HL-60/S4 treated with retinoic acid at 250 ng/mL for 4 days and 3 days (cell line): ENCODE results near the gene LIMS3.
"Not testable (repeated sequence)": the region's sequence is repeated elsewhere in the genome, so short reads cannot be mapped to it uniquely, and the experiment has no call there.

Source experiments
- in situ Hi-C: fragments of 300-500 bp; cut with MboI; formaldehyde crosslinking; loops from 2 replicates; pipeline ENCODE4 v1.7.0; 2022; ENCODE audit warnings: low sequenced_read_pairs

LIMS3 gene

GRCh38 chr2:109898462-109899336 is at the start of gene LIMS3:
Gene LIMS3 (plus strand): TSS chr2:109898688. CDS start chr2:109898729, 41 bp downstream.
- in situ Hi-C loops = not testable (repeated sequence)

DNA sequence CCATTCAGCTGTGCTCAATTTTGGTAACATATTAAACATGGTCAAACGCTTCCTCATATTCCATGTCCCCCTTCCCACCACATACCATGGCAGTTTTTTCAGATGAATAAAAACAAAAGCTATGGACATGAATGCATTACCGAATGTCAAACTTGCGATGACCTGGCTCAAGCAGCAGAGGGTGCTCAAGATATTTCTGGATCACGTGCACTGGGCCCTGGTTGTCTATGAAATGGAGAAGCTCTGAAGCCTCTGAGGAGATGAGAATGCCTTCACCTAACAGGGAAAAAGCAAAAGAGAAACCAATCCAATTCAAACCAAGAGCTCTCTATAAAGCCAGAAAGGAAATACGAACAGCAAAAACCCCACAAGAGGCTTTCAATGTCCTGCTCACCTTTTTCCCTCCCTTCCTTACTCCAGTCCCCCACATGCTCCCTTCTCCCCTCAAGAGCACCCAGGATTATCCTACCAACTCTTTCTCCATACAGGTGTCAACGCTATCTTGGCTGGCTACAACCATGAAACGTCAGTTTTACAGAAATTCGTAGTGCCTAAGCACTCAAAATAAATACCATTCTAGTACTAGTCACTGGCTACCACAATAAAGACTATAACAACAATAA is 27.2 kb upstream of the LIMS3 start:
- in situ Hi-C loops = not testable (repeated sequence)

DNA sequence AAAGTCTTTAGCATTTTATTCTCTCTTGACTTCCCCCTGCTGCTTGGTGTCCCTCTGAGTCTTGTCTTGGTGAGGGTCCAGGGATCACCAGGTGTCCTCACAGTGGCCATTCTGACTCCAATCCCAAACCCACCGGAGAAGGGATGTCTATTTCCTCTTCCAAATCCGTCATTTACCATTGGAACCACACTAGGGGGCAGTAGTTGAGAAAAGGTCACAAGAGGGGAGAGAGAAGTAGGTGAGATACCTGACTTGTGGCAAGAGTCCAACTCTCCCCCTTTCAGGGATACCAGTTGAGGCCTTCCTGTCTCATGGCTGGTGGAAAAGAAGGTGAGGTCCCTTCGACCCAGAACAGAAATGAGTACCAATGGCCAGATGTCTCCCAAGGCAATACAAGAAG is 21.9 kb upstream of the LIMS3 start:
- in situ Hi-C loops = not testable (repeated sequence)

DNA sequence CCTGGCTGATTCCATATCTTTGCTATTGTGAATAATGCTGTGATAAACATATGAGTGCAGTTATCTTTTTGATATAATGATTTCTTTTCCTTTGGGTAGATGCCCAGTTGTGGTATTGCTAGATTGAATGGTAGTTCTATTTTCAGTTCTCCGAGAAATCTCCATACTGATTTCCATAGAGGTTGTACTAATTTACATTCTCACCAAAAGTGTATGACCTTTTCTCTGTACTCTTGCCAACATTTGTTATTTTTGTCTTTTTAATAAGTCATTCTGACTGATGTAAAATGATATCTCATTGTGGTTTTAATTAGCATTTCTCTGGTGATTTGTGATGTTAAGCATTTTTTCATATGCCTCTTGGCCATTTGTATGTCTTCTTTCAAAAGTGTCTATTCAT is 16.4 kb upstream of the LIMS3 start:
- in situ Hi-C loops = not testable (repeated sequence)

GRCh38 chr2:109888414-109888813 is 10.1 kb upstream of the LIMS3 start:
- in situ Hi-C loops = not testable (repeated sequence)

DNA sequence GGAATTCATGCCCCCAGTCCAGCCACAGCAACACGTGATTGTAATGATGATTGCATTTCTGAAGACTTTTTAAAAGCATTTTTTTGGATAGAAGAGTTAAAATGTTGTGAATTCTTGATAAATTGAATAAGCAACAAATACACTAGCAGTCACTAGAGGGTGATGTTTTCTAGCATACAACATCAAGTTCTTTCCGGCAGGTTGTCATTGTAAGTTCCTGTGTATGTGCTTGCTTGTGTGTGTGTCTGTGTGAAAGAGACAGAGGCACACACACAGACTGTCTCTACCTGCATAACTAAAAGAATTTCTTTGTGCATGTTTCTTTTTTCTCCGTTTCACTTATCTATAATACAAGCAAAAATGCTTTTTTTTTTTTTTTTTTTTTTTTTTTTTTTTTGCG is 8.6 kb upstream of the LIMS3 start:
- in situ Hi-C loops = not testable (repeated sequence)

GRCh38 chr2:109891024-109891423 is 7.5 kb upstream of the LIMS3 start:
- in situ Hi-C loops = not testable (repeated sequence)

DNA sequence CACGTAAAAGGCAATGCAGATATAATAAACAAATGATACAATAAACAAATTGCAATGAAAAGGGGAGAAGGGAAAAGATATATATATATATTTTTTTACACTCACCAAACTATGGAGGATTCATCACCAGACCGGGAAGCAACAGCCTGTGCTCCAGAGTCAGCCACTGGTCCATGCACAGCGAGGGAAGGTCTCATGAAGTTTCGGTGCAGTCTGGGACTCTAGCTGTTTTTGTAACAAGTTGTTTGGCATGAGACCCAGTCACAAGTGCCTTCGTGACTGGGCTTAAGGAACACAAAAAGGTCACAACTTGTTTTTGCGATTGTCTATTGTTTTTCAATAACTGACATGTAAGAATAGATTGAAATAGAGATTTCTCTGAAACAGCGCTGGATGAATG is 4.8 kb upstream of the LIMS3 start:
- in situ Hi-C loops = not testable (repeated sequence)

GRCh38 chr2:109894141-109894540 is 4.3 kb upstream of the LIMS3 start:
- in situ Hi-C loops = not testable (repeated sequence)

DNA sequence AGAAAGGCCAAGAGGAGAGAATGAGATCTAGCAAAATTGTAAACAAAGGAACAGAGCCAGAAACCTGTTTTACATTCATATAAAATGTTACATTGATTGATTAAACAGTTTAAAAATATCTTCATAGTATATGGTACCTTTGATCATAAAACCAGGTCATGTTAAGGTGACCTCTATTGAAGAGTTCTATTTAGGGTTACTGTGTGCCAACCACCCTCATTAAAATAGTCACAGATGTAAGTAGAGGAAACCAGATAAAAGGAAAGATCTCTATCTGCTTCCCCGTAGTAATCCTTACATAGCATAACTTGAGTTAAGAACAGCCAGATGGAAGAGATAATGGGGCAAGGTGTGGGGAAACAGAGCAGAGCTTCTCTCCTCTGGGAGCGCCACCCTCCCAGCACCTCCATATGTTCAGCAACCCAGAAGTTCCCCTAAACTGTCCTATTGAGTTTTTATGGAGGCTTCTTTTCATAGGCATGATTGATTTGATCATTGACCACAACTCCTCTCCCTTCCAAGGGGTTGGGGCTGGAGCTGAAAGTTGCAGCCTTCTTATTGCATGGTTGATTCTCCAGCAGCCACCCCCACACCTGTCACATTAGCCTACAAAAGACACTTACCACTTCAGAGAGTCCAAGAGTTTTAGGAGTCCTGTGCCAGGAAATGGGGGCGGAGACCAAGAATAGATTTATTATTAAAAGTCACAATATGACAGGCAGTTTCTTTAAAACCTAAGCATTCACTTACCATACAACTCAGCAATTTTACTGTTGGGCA is 3.2 kb upstream of the LIMS3 start:
- in situ Hi-C loops = not testable (repeated sequence)

DNA sequence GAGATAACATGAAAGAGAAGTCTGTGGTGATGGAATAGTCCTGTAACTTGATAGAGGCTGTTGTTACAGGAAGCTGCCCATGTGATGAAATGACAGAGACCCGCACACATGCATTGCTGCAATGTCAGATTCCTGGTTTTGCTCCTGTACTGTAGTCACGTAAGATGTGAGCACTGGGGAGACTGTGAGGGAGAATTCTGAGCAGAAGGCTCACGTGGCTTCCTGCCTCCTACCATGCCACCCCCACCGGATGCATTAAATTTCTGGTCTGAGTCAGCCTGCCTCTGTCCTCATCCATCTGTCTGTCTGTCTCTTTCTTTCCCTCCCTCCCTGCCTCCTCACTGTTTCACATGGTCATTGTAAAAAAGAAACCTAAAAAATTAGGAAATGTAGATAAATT is 2.3 kb upstream of the LIMS3 start:
- in situ Hi-C loops = not testable (repeated sequence)

DNA sequence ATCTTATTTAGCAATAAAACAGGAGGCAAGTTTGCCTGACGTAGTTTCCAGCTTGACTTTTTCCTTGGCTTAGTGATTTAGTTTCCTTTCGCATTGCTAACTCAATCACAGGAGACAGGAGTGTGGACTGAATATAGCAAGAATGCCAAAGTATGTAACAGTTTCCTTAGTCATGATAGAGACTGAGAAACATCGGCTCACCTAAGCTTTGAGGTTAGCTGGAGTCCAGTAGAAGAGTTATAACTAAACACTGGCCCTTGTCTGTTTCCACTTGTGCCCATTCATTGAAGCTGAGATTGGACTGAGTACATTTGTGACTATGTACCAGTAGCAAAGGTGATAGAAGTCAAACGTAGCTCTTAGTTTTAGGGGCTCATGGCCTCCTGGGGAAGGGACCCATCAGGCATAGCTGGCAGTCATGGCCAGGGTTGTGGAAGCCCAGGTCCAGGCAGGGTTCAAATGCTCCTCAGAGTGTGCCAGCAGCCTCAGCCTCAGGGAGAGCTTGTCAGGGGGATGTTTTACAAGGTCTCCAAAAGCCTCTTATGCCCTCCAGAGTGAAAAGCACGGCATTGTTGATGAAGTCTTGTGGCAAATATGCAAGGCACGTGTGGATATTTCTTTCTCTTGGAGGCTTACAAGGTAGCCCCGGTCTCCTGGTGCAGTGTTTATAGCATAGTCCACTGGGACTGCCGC is 573 bp upstream of the LIMS3 start:
- in situ Hi-C loops = not testable (repeated sequence)

- in situ Hi-C loops = not testable (repeated sequence)
Observed at GRCh38 chr2:109905796-109906195, 7.3 kb downstream of the LIMS3 start.

- in situ Hi-C loops = not testable (repeated sequence)
Observed at GRCh38 chr2:109908626-109909025, 10.1 kb downstream of the LIMS3 start.

DNA sequence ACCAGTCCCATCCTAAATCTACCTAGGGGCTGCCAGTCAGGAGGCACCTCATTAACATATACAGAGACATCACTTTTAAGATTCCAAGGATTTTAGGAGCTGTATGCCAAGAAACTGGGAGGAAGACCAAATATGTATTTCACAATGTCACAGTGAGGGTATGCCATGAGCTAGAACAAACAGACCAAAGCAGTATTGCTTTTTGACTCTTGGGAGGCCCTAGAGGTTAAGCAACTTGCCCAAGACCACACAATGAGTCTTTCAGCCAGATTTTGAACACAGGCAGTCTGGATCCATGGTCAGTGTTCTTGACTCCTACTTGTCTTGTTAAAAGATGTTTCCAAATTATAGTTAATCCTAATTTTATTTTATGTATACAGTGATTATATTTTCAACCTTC is 12.3 kb downstream of the LIMS3 start:
- in situ Hi-C loops = not testable (repeated sequence)

- in situ Hi-C loops = not testable (repeated sequence)
Observed at GRCh38 chr2:109913911-109914310, 15.4 kb downstream of the LIMS3 start.

DNA sequence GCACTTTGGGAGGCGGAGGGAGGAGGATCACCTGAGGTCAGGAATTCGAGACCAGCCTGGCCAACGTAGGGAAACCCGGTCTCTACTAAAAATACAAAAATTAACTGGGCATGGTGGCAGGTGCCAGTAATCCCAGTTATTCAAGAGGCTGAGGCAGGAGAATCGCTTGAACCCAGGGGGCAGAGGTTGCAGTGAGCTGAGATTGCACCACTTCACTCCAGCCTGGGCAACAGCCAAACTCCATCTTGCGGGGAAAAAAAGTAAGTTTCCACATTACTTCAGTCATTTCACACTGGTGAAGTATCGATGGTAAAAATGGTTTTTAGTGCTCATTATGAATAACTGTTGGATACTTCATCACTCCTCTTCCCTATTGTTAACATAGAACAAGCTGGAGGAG is 16.1 kb downstream of the LIMS3 start:
- in situ Hi-C loops = not testable (repeated sequence)

GRCh38 chr2:109915830-109916229 is 17.3 kb downstream of the LIMS3 start:
- in situ Hi-C loops = not testable (repeated sequence)

DNA sequence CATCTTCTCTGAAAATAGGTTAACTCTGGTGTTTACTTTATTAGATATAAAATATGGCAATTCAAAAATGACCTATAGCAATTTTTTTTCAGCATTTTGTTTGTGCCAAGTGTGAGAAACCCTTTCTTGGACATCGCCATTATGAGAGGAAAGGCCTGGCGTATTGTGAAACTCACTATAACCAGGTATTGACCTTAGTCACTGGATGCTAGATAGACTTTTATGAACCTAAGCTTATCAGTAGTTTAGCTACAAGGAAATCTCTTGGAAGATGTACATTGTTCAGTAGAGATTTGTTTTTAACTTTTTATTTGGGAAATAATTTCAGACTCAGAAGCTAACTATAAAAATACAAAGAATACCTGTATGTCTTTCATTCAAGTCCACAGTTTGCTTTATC is 21.7 kb downstream of the LIMS3 start:
- in situ Hi-C loops = not testable (repeated sequence)

DNA sequence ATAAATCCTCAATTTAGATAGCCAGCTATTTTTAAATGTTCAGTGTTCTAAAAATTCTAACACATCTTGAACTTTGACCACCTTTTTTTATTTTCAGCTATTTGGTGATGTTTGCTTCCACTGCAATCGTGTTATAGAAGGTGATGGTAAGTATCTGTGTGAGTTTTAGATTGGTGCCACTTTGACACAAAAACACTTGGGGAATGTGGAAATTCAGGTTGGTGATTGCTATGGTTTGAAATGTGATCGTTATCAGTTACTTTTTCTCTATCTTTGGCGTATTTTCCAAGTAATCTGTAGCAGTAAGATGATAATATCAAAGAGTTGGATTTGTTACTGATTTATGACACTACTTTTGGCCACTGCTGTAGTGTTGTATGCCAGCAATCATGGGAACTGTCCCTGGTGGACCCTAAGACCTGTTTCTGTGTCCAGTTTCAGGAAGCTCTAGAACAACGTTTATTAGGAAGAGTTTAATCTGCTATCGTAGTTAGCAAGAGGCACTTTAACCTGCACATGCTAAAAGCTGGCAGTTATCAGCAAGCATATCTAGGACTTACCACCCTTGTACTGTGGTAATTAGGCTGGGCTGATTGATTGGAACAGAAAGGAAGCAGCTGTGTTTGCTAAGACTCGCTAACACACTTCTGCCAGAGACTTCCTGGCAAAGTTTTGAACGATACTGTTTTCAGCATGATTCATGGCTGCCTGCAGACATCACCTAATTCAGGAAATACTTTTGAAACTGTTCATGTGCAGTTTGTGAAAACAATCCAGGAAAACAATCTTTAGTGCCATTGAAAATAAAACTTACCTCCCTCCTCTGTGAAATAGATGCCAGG is 23.3 kb downstream of the LIMS3 start:
- in situ Hi-C loops = not testable (repeated sequence)
